HCT116 (cell line): ENCODE data around the gene AXIN2. TPM values are rescaled to one million over a fixed set of nuclear protein-coding genes. Genes with fewer than 3 reads are reported as not detected.

Experiments
- ATAC-seq: fragments of 200-7000 bp; cut with Tn5 transposase; 2 replicates; pipeline ENCODE4 v1.9.1; 2020; ENCODE audit warnings: mild to moderate bottlenecking, moderate library complexity
- BruUV-seq: library from RNA; stranded (reverse); fragments of 400-500 nt; replicated peaks from 2 replicates; lab custom pipeline; 2021; lab: Mats Ljungman, UMichigan
- CTCF ChIA-PET: fragments of 300-600 bp; sonication (Branson Sonifier 250); formaldehyde crosslinking; loops from one replicate; lab custom pipeline; 2021; ENCODE audit warnings: antibody characterized with exemption; lab: Charles Lee
- POLR2A ChIA-PET: fragments of 300-600, 350-600 bp; sonication (Branson Sonifier 250); formaldehyde crosslinking; loops from one replicate; lab custom pipeline; 2021; ENCODE audit warnings: antibody characterized with exemption; lab: Charles Lee
- RAD21 ChIA-PET, 2 experiments: fragments of 300-600 bp; sonication (Branson Sonifier 250); formaldehyde crosslinking; loops; one replicate each; lab custom pipeline; 2023; ENCODE audit warnings: low total read pairs in 2 of 2; ENCODE audit not compliant: uncharacterized antibody in 2 of 2, unreplicated experiment in 2 of 2, low non-redundant PET in 1 of 2; lab: Charles Lee
- DNase-seq: peaks from one replicate; pipeline ENCODE4 v3.0.0-alpha.2; 2010; ENCODE audit warnings: low read depth, low spot score
- H2AFZ ChIP-seq: fragments of 200-600 bp; shearing (Covaris generic), sonication (generic); 2 replicates; pipeline ENCODE4 v1.6.1; 2017; ENCODE audit warnings: low read depth, mixed run types, mixed read lengths, antibody characterized with exemption, low read length; ENCODE audit not compliant: poor library complexity, severe bottlenecking
- H3K27ac ChIP-seq: 2 replicates; pipeline ENCODE4 v1.5.1; 2012; ENCODE audit warnings: low read depth, low read length
- H3K27me3 ChIP-seq: fragments of 200-600 bp; sonication (generic); 2 replicates; pipeline ENCODE4 v1.6.1; 2016; ENCODE audit warnings: mixed run types, low read length, mixed read lengths; ENCODE audit not compliant: insufficient read depth
- H3K36me3 ChIP-seq, 2 experiments: fragments of 200-500 bp in 1 of 2; fragments of 200-600 bp in 1 of 2; sonication (Bioruptor generic) in 1 of 2; sonication (generic) in 1 of 2; 2 replicates each; pipeline versions ENCODE4 v1.5.1 to v1.6.1; 2014 to 2016; ENCODE audit warnings: low read length in 2 of 2, inconsistent platforms in 1 of 2, mixed read lengths in 1 of 2, mixed run types in 1 of 2; ENCODE audit not compliant: insufficient read depth in 2 of 2, control insufficient read depth in 1 of 2
- H3K4me1 ChIP-seq, 2 experiments: fragments of 200-600 bp in 1 of 2; sonication (generic) in 1 of 2; 2 replicates each; pipeline versions ENCODE4 v1.5.1 to v1.6.1; 2012 to 2017; ENCODE audit warnings: low read length in 2 of 2, inconsistent platforms in 1 of 2, mild to moderate bottlenecking in 1 of 2, mixed read lengths in 1 of 2, mixed run types in 1 of 2, moderate library complexity in 1 of 2; ENCODE audit not compliant: insufficient read depth in 2 of 2, control insufficient read depth in 1 of 2
- H3K4me2 ChIP-seq: fragments of 200-600 bp; sonication (generic); 2 replicates; pipeline ENCODE4 v1.6.1; 2017; ENCODE audit warnings: mixed run types, low read length, mixed read lengths
- H3K4me3 ChIP-seq, 2 experiments: fragments of 200-600 bp in 1 of 2; sonication (generic) in 1 of 2; replicated peaks in 1 of 2; 2 replicates each; pipeline ENCODE4 v1.5.1; 2011 to 2016; ENCODE audit warnings: low read length in 2 of 2, control low read depth in 1 of 2, low read depth in 1 of 2, mild to moderate bottlenecking in 1 of 2, mixed read lengths in 1 of 2, mixed run types in 1 of 2
- H3K79me2 ChIP-seq: fragments of 200-600 bp; sonication (generic); 2 replicates; pipeline ENCODE4 v1.6.1; 2017; ENCODE audit warnings: mild to moderate bottlenecking, mixed run types, low read length, moderate library complexity, mixed read lengths; ENCODE audit not compliant: insufficient read depth
- H3K9ac ChIP-seq: fragments of 200-600 bp; sonication (generic); 2 replicates; pipeline ENCODE4 v1.6.1; 2016; ENCODE audit warnings: low read length, mixed read lengths
- H3K9me2 ChIP-seq: fragments of 200-600 bp; sonication (generic), shearing (Covaris generic); 2 replicates; pipeline ENCODE4 v1.6.1; 2017; ENCODE audit warnings: mixed run types, mild to moderate bottlenecking, moderate library complexity; ENCODE audit not compliant: insufficient read depth
- H3K9me3 ChIP-seq, 2 experiments: fragments of 200-500 bp in 1 of 2; fragments of 200-600 bp in 1 of 2; sonication (Bioruptor generic) in 1 of 2; sonication (generic) in 1 of 2; 2 replicates each; pipeline ENCODE4 v1.6.1; 2014 to 2017; ENCODE audit warnings: low read length in 2 of 2, mixed read lengths in 2 of 2, inconsistent platforms in 1 of 2, low read depth in 1 of 2, mild to moderate bottlenecking in 1 of 2, mixed run types in 1 of 2, moderate library complexity in 1 of 2; ENCODE audit not compliant: control insufficient read depth in 1 of 2, insufficient read depth in 1 of 2
- H4K20me1 ChIP-seq: fragments of 200-600 bp; sonication (generic), shearing (Covaris generic); 2 replicates; pipeline ENCODE4 v1.6.1; 2017; ENCODE audit warnings: mixed run types, mild to moderate bottlenecking, moderate library complexity; ENCODE audit not compliant: insufficient read depth
- EGR1 ChIP-seq: IDR thresholded peaks from 2 replicates; pipeline ENCODE4 v1.6.1; 2012; ENCODE audit warnings: low read depth
- ELF1 ChIP-seq: IDR thresholded peaks from 2 replicates; pipeline ENCODE4 v1.6.1; 2012; ENCODE audit warnings: low read depth, borderline replicate concordance
- EZH2 ChIP-seq: fragments of 200-600 bp; sonication (generic); IDR thresholded peaks from 2 replicates; pipeline ENCODE4 v1.6.1; 2017; ENCODE audit warnings: antibody characterized with exemption, mixed run types
- FOSL1 ChIP-seq: IDR thresholded peaks from 2 replicates; pipeline ENCODE4 v1.6.1; 2012; ENCODE audit warnings: low read depth
- JUND ChIP-seq: IDR thresholded peaks from 2 replicates; pipeline ENCODE4 v1.6.1; 2012
- POLR2A ChIP-seq: IDR thresholded peaks from 2 replicates; pipeline ENCODE4 v1.7.0; 2011; ENCODE audit warnings: borderline replicate concordance; ENCODE audit not compliant: insufficient read depth, insufficient read length; ENCODE audit errors: extremely low read depth
- POLR2AphosphoS5 ChIP-seq: IDR thresholded peaks from 2 replicates; pipeline ENCODE4 v1.6.1; 2011; ENCODE audit warnings: mild to moderate bottlenecking, low read depth, low read length, moderate library complexity
- RAD21 ChIP-seq: IDR thresholded peaks from 2 replicates; pipeline ENCODE4 v1.6.1; 2012; ENCODE audit warnings: low read depth, mild to moderate bottlenecking
- SIN3A ChIP-seq: IDR thresholded peaks from 2 replicates; pipeline ENCODE4 v1.6.1; 2012; ENCODE audit warnings: low read depth
- SP1 ChIP-seq: IDR thresholded peaks from 2 replicates; pipeline ENCODE4 v1.6.1; 2012; ENCODE audit warnings: low read depth
- TCF7L2 ChIP-seq: IDR thresholded peaks from 2 replicates; pipeline ENCODE4 v1.7.0; 2011; ENCODE audit warnings: borderline replicate concordance, inconsistent platforms; ENCODE audit not compliant: insufficient read depth, insufficient read length; ENCODE audit errors: extremely low read depth
- ZFX ChIP-seq: fragments of 450-650 bp; IDR thresholded peaks from 2 replicates; pipeline ENCODE4 v1.6.1; 2017
- ZNF274 ChIP-seq: fragments of 200-500 bp; sonication (Bioruptor generic); IDR thresholded peaks from 2 replicates; pipeline ENCODE4 v1.6.1; 2014; ENCODE audit warnings: mild to moderate bottlenecking, low read depth, low read length, inconsistent platforms
- intact Hi-C: fragments of 100-400 bp; cut with micrococcal nuclease; formaldehyde crosslinking; loops from 2 replicates; pipeline ENCODE4 v1.10.0; 2022
- total RNA-seq: library from RNA; stranded (reverse); gene quantifications from one replicate; pipeline ENCODE4 v1.2.1, GENCODE V29; 2021; ENCODE audit not compliant: unreplicated experiment
- TF ChIP-seq, protein P1 (sequence below): IDR thresholded peaks from 2 replicates; pipeline ENCODE4 v1.6.1; 2011; ENCODE audit warnings: mild to moderate bottlenecking, low read length, moderate library complexity; ENCODE audit not compliant: insufficient replicate concordance; ENCODE audit errors: extremely low read depth
- TF ChIP-seq, protein P2 (sequence below): IDR thresholded peaks from 2 replicates; pipeline ENCODE4 v1.6.1; 2012; ENCODE audit warnings: low read depth
- TF ChIP-seq, protein P3 (sequence below): IDR thresholded peaks from 2 replicates; pipeline ENCODE4 v1.6.1; 2012
- TF ChIP-seq, protein P4 (sequence below): IDR thresholded peaks from 2 replicates; pipeline ENCODE4 v1.6.1; 2012

Gene AXIN2
- total RNA-seq, 1 experiment from 2014 or later, result 7.1 TPM

DNA sequence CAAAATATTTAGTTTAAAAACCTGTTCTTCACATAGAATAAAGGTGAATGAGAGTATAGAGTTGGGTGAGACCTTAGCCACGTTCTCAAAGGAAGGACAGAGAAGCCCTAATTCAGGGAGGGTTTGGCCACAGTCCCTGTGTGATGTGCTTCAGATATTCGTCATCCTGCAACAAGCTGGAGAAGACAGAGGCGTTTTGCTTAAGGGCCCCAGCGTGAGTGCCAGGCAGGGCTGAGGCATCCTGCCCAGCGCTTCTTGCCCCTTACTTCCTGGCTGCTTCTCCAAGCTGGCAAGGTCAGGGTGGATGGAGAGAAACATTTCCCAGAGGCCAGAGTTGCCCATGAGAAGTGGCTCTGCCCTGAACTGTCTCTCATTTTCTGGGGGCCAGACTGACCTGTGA lies 46.9 kb downstream of the AXIN2 start:
- Histone ChIP-seq H3K4me2 (no peak overlapping the region), H3K27ac (peak overlapping the region; percentile 82), H2AFZ (no peak overlapping the region), H3K4me3 (no peak overlapping the region), H3K9me3 (no peaks in the 10 kb centered on the region), H3K9ac (no peak overlapping the region), H3K36me3 (no peaks in the 10 kb centered on the region), H3K4me1 (peaks cover 23 to 37% of the 10 kb centered on the region in 2 experiments), H3K9me2 (no peaks in the 10 kb centered on the region), H4K20me1 (no peaks in the 10 kb centered on the region), H3K27me3 (no peaks in the 10 kb centered on the region), H3K79me2 (no peaks in the 10 kb centered on the region)
- ATAC-seq, result no peak
- ChIA-PET POLR2A (no interaction called here), CTCF (no interaction called here), RAD21 (no interaction called here)
- no TSS peak for BruUV-seq
- intact Hi-C loops, result no loop called here
- DNase-seq, result no peak
- no peak for TF ChIP-seq EZH2
- no peak for TF ChIP-seq POLR2A
- no peak for TF ChIP-seq RAD21
- no peak for TF ChIP-seq SIN3A
- no peak for TF ChIP-seq ZFX
- TF ChIP-seq ELF1, result no peak
- TF ChIP-seq, protein P1, sequence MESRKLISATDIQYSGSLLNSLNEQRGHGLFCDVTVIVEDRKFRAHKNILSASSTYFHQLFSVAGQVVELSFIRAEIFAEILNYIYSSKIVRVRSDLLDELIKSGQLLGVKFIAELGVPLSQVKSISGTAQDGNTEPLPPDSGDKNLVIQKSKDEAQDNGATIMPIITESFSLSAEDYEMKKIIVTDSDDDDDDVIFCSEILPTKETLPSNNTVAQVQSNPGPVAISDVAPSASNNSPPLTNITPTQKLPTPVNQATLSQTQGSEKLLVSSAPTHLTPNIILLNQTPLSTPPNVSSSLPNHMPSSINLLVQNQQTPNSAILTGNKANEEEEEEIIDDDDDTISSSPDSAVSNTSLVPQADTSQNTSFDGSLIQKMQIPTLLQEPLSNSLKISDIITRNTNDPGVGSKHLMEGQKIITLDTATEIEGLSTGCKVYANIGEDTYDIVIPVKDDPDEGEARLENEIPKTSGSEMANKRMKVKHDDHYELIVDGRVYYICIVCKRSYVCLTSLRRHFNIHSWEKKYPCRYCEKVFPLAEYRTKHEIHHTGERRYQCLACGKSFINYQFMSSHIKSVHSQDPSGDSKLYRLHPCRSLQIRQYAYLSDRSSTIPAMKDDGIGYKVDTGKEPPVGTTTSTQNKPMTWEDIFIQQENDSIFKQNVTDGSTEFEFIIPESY, result no peak
- TF ChIP-seq, protein P2, sequence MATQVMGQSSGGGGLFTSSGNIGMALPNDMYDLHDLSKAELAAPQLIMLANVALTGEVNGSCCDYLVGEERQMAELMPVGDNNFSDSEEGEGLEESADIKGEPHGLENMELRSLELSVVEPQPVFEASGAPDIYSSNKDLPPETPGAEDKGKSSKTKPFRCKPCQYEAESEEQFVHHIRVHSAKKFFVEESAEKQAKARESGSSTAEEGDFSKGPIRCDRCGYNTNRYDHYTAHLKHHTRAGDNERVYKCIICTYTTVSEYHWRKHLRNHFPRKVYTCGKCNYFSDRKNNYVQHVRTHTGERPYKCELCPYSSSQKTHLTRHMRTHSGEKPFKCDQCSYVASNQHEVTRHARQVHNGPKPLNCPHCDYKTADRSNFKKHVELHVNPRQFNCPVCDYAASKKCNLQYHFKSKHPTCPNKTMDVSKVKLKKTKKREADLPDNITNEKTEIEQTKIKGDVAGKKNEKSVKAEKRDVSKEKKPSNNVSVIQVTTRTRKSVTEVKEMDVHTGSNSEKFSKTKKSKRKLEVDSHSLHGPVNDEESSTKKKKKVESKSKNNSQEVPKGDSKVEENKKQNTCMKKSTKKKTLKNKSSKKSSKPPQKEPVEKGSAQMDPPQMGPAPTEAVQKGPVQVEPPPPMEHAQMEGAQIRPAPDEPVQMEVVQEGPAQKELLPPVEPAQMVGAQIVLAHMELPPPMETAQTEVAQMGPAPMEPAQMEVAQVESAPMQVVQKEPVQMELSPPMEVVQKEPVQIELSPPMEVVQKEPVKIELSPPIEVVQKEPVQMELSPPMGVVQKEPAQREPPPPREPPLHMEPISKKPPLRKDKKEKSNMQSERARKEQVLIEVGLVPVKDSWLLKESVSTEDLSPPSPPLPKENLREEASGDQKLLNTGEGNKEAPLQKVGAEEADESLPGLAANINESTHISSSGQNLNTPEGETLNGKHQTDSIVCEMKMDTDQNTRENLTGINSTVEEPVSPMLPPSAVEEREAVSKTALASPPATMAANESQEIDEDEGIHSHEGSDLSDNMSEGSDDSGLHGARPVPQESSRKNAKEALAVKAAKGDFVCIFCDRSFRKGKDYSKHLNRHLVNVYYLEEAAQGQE, result no peak
- no peak for TF ChIP-seq ZNF274
- TF ChIP-seq, protein P3, sequence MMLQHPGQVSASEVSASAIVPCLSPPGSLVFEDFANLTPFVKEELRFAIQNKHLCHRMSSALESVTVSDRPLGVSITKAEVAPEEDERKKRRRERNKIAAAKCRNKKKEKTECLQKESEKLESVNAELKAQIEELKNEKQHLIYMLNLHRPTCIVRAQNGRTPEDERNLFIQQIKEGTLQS, result no peak
- TF ChIP-seq POLR2AphosphoS5, result no peak
- no peak for TF ChIP-seq FOSL1
- no peak for TF ChIP-seq EGR1
- TF ChIP-seq, protein P4, sequence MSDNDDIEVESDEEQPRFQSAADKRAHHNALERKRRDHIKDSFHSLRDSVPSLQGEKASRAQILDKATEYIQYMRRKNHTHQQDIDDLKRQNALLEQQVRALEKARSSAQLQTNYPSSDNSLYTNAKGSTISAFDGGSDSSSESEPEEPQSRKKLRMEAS, result no peak
- TF ChIP-seq SP1, result no peak
- no peak for TF ChIP-seq TCF7L2
- no peak for TF ChIP-seq JUND
